H1 (cell line): ENCODE data around the gene ALPK3. TPM values are rescaled to one million over a fixed set of nuclear protein-coding genes. Genes with fewer than 3 reads are reported as not detected.

ENCODE experiments used
- CTCF ChIA-PET: fragments of 300-600 bp; sonication (Branson Sonifier 250); formaldehyde crosslinking; loops from one replicate; lab custom pipeline; 2021; ENCODE audit not compliant: partially characterized antibody; lab: Charles Lee
- POLR2A ChIA-PET: fragments of 300-600 bp; sonication (Branson Sonifier 250); formaldehyde crosslinking; loops from one replicate; lab custom pipeline; 2021; ENCODE audit warnings: inconsistent platforms; ENCODE audit not compliant: partially characterized antibody; lab: Charles Lee
- DNase-seq, 2 experiments: peaks; one replicate each; pipeline versions ENCODE4 v3.0.0 to v3.0.0-alpha.2; 2010 to 2022; ENCODE audit warnings: low spot score in 2 of 2, low read depth in 1 of 2, mixed read lengths in 1 of 2
- FAIRE-seq: peaks from 2 replicates; lab custom pipeline; 2011; peaks lifted over from hg19 to GRCh38; lab: Jason Lieb, UNC
- H2AFZ ChIP-seq: 2 replicates; pipeline ENCODE4 v1.8.1; 2012; ENCODE audit warnings: low read length, inconsistent platforms
- H2AK5ac ChIP-seq: 2 replicates; pipeline ENCODE4 v1.6.1; 2013; ENCODE audit warnings: low read depth, low read length
- H2BK120ac ChIP-seq: replicated peaks from 2 replicates; pipeline ENCODE3; 2013; ENCODE audit warnings: low read depth, low read length, inconsistent platforms
- H2BK12ac ChIP-seq: 2 replicates; pipeline ENCODE4 v1.6.1; 2013; ENCODE audit warnings: low read depth, low read length
- H2BK15ac ChIP-seq: 2 replicates; pipeline ENCODE4 v1.6.1; 2013; ENCODE audit warnings: low read length
- H2BK20ac ChIP-seq: 2 replicates; pipeline ENCODE4 v1.6.1; 2013; ENCODE audit warnings: low read length
- H2BK5ac ChIP-seq: 2 replicates; pipeline ENCODE4 v1.6.1; 2013; ENCODE audit warnings: low read depth, low read length
- H3K14ac ChIP-seq: 2 replicates; pipeline ENCODE4 v1.6.1; 2013; ENCODE audit warnings: inconsistent platforms; ENCODE audit not compliant: insufficient read length
- H3K18ac ChIP-seq: 2 replicates; pipeline ENCODE4 v1.6.1; 2013; ENCODE audit warnings: low read length; ENCODE audit errors: extremely low read depth
- H3K23ac ChIP-seq: 2 replicates; pipeline ENCODE4 v1.6.1; 2013; ENCODE audit warnings: inconsistent platforms; ENCODE audit not compliant: insufficient read length
- H3K23me2 ChIP-seq: 2 replicates; pipeline ENCODE4 v1.6.1; 2013; ENCODE audit warnings: low read depth, low read length
- H3K27ac ChIP-seq: 2 replicates; pipeline ENCODE4 v1.6.1; 2011; ENCODE audit warnings: low read depth, low read length, inconsistent platforms
- H3K27me3 ChIP-seq, 4 experiments: replicated peaks in 1 of 4; 1 replicate in 1 of 4; 2 replicates in 3 of 4; pipeline versions ENCODE4 v1.6.1 to v1.8.1; 2011 to 2013; ENCODE audit warnings: low read length in 3 of 4, mild to moderate bottlenecking in 3 of 4, inconsistent platforms in 2 of 4, mixed read lengths in 2 of 4, moderate library complexity in 1 of 4; ENCODE audit not compliant: control insufficient read depth in 3 of 4, insufficient read depth in 3 of 4; ENCODE audit errors: extremely low read depth in 1 of 4
- H3K36me3 ChIP-seq, 4 experiments: 2 replicates each; pipeline versions ENCODE4 v1.6.1 to v1.8.1; 2011 to 2013; ENCODE audit warnings: mild to moderate bottlenecking in 4 of 4, low read length in 3 of 4, moderate library complexity in 2 of 4, control low read depth in 1 of 4, inconsistent platforms in 1 of 4; ENCODE audit not compliant: insufficient read depth in 4 of 4, control insufficient read depth in 2 of 4
- H3K4ac ChIP-seq: replicated peaks from 2 replicates; pipeline ENCODE3; 2013; ENCODE audit warnings: low read length, low read depth, mixed read lengths, inconsistent platforms; ENCODE audit not compliant: insufficient read length
- H3K4me1 ChIP-seq, 4 experiments: replicated peaks in 1 of 4; 1 replicate in 1 of 4; 2 replicates in 3 of 4; pipeline versions ENCODE4 v1.6.1 to v1.8.1; 2011 to 2013; ENCODE audit warnings: low read length in 3 of 4, inconsistent platforms in 2 of 4, mixed read lengths in 1 of 4; ENCODE audit not compliant: insufficient read depth in 4 of 4, control insufficient read depth in 3 of 4
- H3K4me2 ChIP-seq, 2 experiments: 2 replicates each; pipeline versions ENCODE4 v1.6.1 to v1.8.1; 2011 to 2013; ENCODE audit warnings: low read depth in 2 of 2, low read length in 2 of 2, control low read depth in 1 of 2, inconsistent platforms in 1 of 2, mild to moderate bottlenecking in 1 of 2; ENCODE audit not compliant: insufficient read depth in 1 of 2
- H3K4me3 ChIP-seq, 4 experiments: fragments of 200-600, 300-600 bp in 1 of 4; sonication (generic), shearing (Covaris generic), sonication (Bioruptor Twin) in 1 of 4; 2 replicates each; pipeline versions ENCODE4 v1.5.1 to v1.8.1; 2011 to 2016; ENCODE audit warnings: low read length in 4 of 4, low read depth in 3 of 4, control low read depth in 2 of 4, inconsistent platforms in 2 of 4, mild to moderate bottlenecking in 2 of 4, mixed read lengths in 1 of 4, moderate library complexity in 1 of 4; ENCODE audit not compliant: insufficient read depth in 2 of 4; ENCODE audit errors: extremely low read depth in 1 of 4
- H3K56ac ChIP-seq: replicated peaks from 2 replicates; pipeline ENCODE3; 2013; ENCODE audit warnings: low read depth, mild to moderate bottlenecking, mixed read lengths, low read length, inconsistent platforms; ENCODE audit not compliant: insufficient read length
- H3K79me1 ChIP-seq: 2 replicates; pipeline ENCODE4 v1.6.1; 2013; ENCODE audit warnings: low read depth, low read length, control low read depth
- H3K79me2 ChIP-seq, 2 experiments: 2 replicates each; pipeline versions ENCODE4 v1.6.1 to v1.8.1; 2012 to 2013; ENCODE audit warnings: low read length in 2 of 2, mild to moderate bottlenecking in 2 of 2, inconsistent platforms in 1 of 2; ENCODE audit not compliant: insufficient read depth in 2 of 2, control insufficient read depth in 1 of 2
- H3K9ac ChIP-seq, 4 experiments: replicated peaks in 1 of 4; 1 replicate in 1 of 4; 2 replicates in 3 of 4; pipeline versions ENCODE4 v1.6.1 to v1.8.1; 2011 to 2013; ENCODE audit warnings: low read depth in 3 of 4, low read length in 3 of 4, control low read depth in 2 of 4, mild to moderate bottlenecking in 2 of 4, moderate library complexity in 2 of 4, inconsistent platforms in 1 of 4; ENCODE audit errors: extremely low read depth in 1 of 4
- H3K9me3 ChIP-seq, 2 experiments: 2 replicates each; pipeline versions ENCODE4 v1.6.1 to v1.8.1; 2012 to 2013; ENCODE audit warnings: mild to moderate bottlenecking in 2 of 2, moderate library complexity in 2 of 2, control low read depth in 1 of 2, inconsistent platforms in 1 of 2, low read depth in 1 of 2, low read length in 1 of 2, mixed read lengths in 1 of 2; ENCODE audit not compliant: insufficient read depth in 2 of 2
- H4K20me1 ChIP-seq, 2 experiments: replicated peaks in 1 of 2; 2 replicates each; pipeline versions ENCODE3 to v1.8.1; 2011 to 2013; ENCODE audit warnings: inconsistent platforms in 2 of 2, low read length in 2 of 2, mild to moderate bottlenecking in 1 of 2; ENCODE audit not compliant: insufficient read depth in 2 of 2, control insufficient read depth in 1 of 2
- H4K5ac ChIP-seq: 2 replicates; pipeline ENCODE4 v1.6.1; 2013; ENCODE audit warnings: low read length, low read depth, mixed read lengths, inconsistent platforms; ENCODE audit not compliant: insufficient read length
- H4K8ac ChIP-seq: 2 replicates; pipeline ENCODE4 v1.8.0; 2013; ENCODE audit warnings: mild to moderate bottlenecking, moderate library complexity, low read length, inconsistent platforms; ENCODE audit not compliant: insufficient read depth; ENCODE audit errors: extremely low read depth
- H4K91ac ChIP-seq: replicated peaks from 2 replicates; pipeline ENCODE3; 2013; ENCODE audit warnings: low read length, mixed read lengths, inconsistent platforms; ENCODE audit not compliant: insufficient read length
- CHD1 ChIP-seq: IDR thresholded peaks from 2 replicates; pipeline ENCODE4 v1.6.1; 2012; ENCODE audit warnings: low read depth, low read length, improper control_type of control experiment
- EGR1 ChIP-seq: IDR thresholded peaks from 2 replicates; pipeline ENCODE4 v1.6.1; 2011; ENCODE audit warnings: low read depth, low read length, borderline replicate concordance
- EP300 ChIP-seq, 2 experiments: IDR thresholded peaks; 1 replicate in 1 of 2; 2 replicates in 1 of 2; pipeline ENCODE4 v1.6.1; 2011 to 2012; ENCODE audit warnings: low read depth in 2 of 2, low read length in 2 of 2, mild to moderate bottlenecking in 2 of 2, borderline replicate concordance in 1 of 2, inconsistent platforms in 1 of 2, moderate library complexity in 1 of 2
- GTF2F1 ChIP-seq: IDR thresholded peaks from 2 replicates; pipeline ENCODE4 v1.6.1; 2012; ENCODE audit warnings: low read depth, low read length, improper control_type of control experiment, borderline replicate concordance
- SAP30 ChIP-seq: fragments of 300-600 bp; sonication (generic); IDR thresholded peaks from 2 replicates; pipeline ENCODE4 v1.7.1; 2012; ENCODE audit warnings: low read length, moderate library complexity, mild to moderate bottlenecking, inconsistent platforms; ENCODE audit not compliant: insufficient read depth, insufficient replicate concordance
- SP4 ChIP-seq: IDR thresholded peaks from 2 replicates; pipeline ENCODE4 v1.6.1; 2012; ENCODE audit warnings: low read length, inconsistent platforms
- TCF12 ChIP-seq: IDR thresholded peaks from 2 replicates; pipeline ENCODE4 v1.6.1; 2011; ENCODE audit warnings: low read depth, mild to moderate bottlenecking, low read length
- TEAD4 ChIP-seq: IDR thresholded peaks from 2 replicates; pipeline ENCODE4 v1.6.1; 2012; ENCODE audit warnings: low read depth, low read length, inconsistent platforms, mixed read lengths
- WGBS, 2 experiments: shearing (Covaris generic) in 1 of 2; methylation state at CpG; one replicate each; pipeline versions ENCODE4 v1.1.6 to v1.1.7; 2013 to 2015; ENCODE audit warnings: low lambda C conversion rate in 2 of 2, mixed read lengths in 2 of 2, inconsistent platforms in 1 of 2, low coverage in 1 of 2, missing lambda C conversion rate in 1 of 2; ENCODE audit not compliant: insufficient replicate concordance in 2 of 2, insufficient coverage in 1 of 2, insufficient read length in 1 of 2; ENCODE audit errors: extremely low coverage in 1 of 2, missing lambda C conversion rate in 1 of 2; 5-methylcytosine and 5-hydroxymethylcytosine counted together
- polyA plus RNA-seq, 7 experiments: library from polyadenylated mRNA; depleted of rRNA in 3 of 7; stranded (reverse) in 5 of 7; unstranded in 2 of 7; fragments of >200 nt in 5 of 7; fragments of 200-250 nt in 2 of 7; gene quantifications; 1 replicate in 5 of 7; 2 replicates in 1 of 7; 4 replicates in 1 of 7; pipeline versions ENCODE4 v1.2.1 to v1.2.3, GENCODE V29; 2011 to 2013; ENCODE audit warnings: missing spikeins in 2 of 7, mixed read lengths in 2 of 7
- total RNA-seq: library from RNA; stranded (reverse); fragmentation: NEBNext Ultra II Directional; extraction: Animal tissue kit (Norgen Biotek cat#: 25700); gene quantifications from 2 replicates; pipeline ENCODE4 v1.2.1, GENCODE V29; 2021

The ALPK3 gene
- total and polyA plus RNA-seq, 2 of the 8 experiments (the other 6 are each of a cell fraction or from before 2014, with no cell fraction given): 4.4 to 19.2 TPM

- no peaks in the 10 kb centered on the region for H3K27me3 ChIP-seq
- H2BK12ac ChIP-seq: no peak overlapping the region
- H3K23ac ChIP-seq: no peak overlapping the region
- no peak overlapping the region for H3K4me3 ChIP-seq
- ChIA-PET CTCF (interaction anchor here (0.6 to 9.2 kb wide), 8 partner anchors 8 to 1056 kb away, joined by 3 to 89 read pairs (median 5); no protein-coding TSS in a partner anchor), POLR2A (interaction anchor here (1.2 to 1.6 kb wide), 3 partner anchors 12 to 14 kb away, joined by 3 read pairs; partner anchors contain the start of gene ALPK3)
- WGBS, 2 experiments: 92% methylated on average over 5 of the region's 5 CpGs; no CpG with 5 or more reads in 1 of the 2 experiments
- H2BK5ac ChIP-seq: no peak overlapping the region
- no peak overlapping the region for H2AK5ac ChIP-seq
- no peak for TF ChIP-seq TCF12
- no peak for TF ChIP-seq SAP30
- no peak for TF ChIP-seq SP4
- no peak for TF ChIP-seq TEAD4
- TF ChIP-seq EGR1: no peak
- TF ChIP-seq GTF2F1: no peak
- no peak for TF ChIP-seq EP300 (IDR thresholded peaks at IDR 0.05; ENCODE audit: borderline replicate concordance in 1 of 2, low read depth in 2 of 2, low read length in 2 of 2)
- TF ChIP-seq CHD1: no peak
- H3K4me2 ChIP-seq: no peak overlapping the region
- peaks cover 0 to 5% (median 1%) of the 10 kb centered on the region in 4 experiments; a peak in 1 of 8 replicates for H3K36me3 ChIP-seq
- H3K79me1 ChIP-seq: no peaks in the 10 kb centered on the region
- H4K8ac ChIP-seq: no peak overlapping the region
- no peak overlapping the region for H4K91ac ChIP-seq
- DNase-seq: no peak
- no peak overlapping the region for H3K9ac ChIP-seq
- no peaks in the 10 kb centered on the region for H3K9me3 ChIP-seq
- peaks cover 1 to 2% of the 10 kb centered on the region in 2 experiments for H4K20me1 ChIP-seq
- no peak overlapping the region for H3K27ac ChIP-seq
- no peak overlapping the region for H4K5ac ChIP-seq
- H3K18ac ChIP-seq: no peak overlapping the region
- H3K79me2 ChIP-seq: no peaks in the 10 kb centered on the region
- no peak overlapping the region for H3K56ac ChIP-seq
- H3K14ac ChIP-seq: no peak overlapping the region
- H3K23me2 ChIP-seq: no peaks in the 10 kb centered on the region
- H3K4ac ChIP-seq: no peak overlapping the region
- FAIRE-seq: no peak
- peaks cover 0 to 7% (median 2%) of the 10 kb centered on the region in 4 experiments; a peak in 2 of 7 replicates for H3K4me1 ChIP-seq
- no peak overlapping the region for H2BK20ac ChIP-seq
- no peak overlapping the region for H2AFZ ChIP-seq
- no peak overlapping the region for H2BK120ac ChIP-seq
- no peak overlapping the region for H2BK15ac ChIP-seq
Measured at GRCh38 chr15:84831028-84831427, 13.9 kb downstream of the ALPK3 start.
